NCI-H446 (cell line): ENCODE results near the gene AAK1.

Experiments used
- DNase-seq, 2 experiments: peaks; one replicate each; lab custom pipeline; 2025; lab: John Stamatoyannopoulos, UW

Gene AAK1

DNA sequence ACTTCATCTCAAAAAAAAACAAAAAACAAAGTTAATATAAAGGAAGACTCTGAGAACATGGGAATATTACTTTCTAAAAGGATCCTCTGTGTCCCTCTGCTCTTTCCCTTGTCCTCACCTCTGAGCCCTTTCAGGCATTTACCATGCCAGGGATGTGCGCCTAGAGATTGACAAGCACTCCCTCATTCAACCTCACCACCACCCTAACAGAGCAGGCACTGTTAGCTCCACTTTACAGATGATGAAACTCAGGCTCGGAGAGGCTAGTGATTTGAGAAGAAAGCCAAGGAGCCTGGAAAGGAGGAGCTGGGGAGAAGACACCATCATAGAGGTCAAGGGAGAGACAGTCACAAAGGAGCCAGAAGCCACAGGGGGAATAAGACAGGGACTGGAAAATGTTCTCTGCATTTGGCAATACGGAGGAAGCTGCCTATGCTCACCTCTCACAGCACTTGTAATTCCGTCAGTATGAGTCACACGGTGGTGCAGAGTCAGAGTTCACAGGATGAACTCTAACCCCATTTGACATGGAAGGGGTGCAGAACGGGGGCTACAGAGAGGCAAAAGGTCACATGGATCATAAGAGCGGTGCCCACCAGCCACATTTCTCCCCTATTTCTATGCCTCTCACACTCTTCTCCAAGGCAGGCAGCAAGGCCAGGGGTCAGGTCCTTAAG lies 104.5 kb downstream of the AAK1 start:
- DNase-seq = no peak

DNA sequence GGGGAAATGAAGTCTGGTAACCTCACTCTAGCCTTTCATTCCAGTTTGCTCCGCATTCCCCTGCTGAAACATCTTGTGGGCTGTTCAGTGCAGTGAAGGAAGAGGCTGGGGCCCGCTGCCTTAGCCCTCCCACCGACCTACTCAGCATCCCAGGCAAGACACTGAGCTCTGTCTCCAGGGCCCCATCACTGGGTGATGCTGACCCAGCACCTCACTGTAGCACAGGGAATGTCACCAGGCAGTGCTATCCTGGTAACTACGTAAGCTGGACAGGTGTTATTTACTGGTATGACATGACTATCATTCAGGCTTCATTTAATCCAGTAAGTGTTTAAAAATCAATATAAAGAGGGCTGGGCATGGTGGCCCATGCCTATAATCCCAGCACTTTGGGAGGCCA lies 105.3 kb downstream of the AAK1 start:
- DNase-seq = no peak

DNA sequence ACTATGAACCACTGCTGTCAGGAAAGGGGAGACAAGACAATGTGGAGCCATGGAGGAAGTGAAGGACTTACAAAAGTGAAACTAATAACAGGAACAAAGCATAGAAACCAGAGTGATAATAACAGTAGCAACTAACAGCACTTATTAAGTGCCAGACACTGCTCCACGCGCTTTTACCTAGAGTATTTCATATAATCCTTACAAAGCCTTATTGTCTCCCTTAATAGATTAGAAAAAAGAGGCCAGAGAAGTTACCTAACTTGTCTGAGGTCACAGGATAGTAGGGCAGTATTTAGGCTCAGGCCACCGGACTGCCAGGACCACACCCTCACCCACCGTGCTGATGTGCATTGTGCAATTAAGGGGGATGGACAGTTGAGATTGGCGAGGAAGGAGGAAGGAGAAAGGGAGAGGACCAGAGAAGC lies 107.7 kb downstream of the AAK1 start:
- DNase-seq = no peak

DNA sequence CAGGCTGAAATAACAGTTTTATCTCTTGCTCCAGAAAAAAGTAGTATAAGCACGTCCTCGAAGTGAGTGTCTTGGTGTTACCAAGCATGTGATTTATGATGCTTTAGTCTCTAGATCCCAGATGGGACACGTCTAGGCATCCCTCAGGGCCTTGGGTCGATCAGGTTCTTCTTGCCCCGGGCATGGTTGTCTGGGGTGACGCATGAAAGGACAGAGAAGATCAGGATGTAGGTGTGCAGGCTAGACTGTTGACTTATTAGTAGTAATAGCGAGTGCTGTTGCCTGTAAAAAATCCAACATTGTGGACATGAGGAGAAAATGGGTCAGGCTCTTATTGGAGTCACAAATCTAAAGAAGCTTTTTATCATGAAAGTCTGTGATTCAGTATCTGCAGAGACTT lies 112.4 kb downstream of the AAK1 start:
- no peak for DNase-seq

DNA sequence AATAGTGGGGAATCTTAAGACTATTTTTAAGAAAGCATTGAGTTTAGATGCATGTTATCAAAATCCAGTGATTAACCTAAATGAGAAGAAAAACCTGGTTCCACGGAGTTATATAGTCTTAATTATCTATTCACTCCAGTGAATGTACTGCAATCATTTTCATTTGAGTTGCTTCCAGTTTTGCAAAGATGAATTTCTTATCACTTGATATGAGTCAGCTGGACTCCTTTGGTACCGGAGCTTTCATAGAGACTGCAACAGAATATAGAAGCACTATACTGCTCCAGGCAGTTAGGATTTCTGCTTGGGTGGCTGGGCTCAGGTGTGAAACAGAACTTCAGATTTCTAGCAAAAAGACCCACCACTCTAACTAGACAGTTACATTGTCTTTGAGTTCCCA lies 114.1 kb downstream of the AAK1 start:
- DNase-seq = no peak

DNA sequence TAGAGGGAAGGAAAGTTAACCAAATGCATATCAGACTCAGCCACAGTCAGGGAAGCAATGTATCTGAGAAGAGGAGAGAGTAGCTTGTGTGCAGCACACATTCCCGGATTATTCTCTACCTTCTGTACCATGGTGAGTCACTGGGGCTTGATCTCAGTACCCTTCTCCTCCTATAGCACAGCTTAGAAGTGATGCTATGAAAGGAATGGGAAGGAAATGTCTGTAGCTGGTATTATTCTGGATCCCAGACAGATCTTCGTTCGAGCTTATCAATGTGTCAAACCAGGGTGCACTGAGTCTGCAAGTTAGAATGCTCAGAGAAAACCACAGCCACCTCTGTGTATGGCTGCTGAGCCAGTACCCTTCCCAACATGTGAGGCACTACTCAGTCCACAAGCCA lies 118.3 kb downstream of the AAK1 start:
- DNase-seq = no peak

DNA sequence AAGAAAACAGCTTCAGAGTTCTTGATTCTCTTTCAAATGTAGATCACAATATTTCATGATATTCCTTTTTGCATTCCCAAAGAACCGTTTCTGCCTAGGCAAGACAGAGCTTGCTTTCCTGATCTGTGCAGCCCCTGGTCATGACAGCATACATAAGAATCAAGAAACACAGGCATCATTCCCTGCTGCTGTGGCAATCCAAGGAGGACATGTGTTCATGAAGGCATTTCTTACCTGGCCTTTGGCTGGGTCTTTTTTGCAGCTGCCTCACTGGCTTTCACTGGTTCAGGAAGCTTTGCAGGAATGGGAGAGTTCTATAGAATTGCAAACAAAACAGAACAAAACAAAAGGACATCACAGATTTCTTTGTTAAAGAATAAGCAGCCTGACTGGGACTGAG lies 118.7 kb downstream of the AAK1 start:
- DNase-seq = no peak

DNA sequence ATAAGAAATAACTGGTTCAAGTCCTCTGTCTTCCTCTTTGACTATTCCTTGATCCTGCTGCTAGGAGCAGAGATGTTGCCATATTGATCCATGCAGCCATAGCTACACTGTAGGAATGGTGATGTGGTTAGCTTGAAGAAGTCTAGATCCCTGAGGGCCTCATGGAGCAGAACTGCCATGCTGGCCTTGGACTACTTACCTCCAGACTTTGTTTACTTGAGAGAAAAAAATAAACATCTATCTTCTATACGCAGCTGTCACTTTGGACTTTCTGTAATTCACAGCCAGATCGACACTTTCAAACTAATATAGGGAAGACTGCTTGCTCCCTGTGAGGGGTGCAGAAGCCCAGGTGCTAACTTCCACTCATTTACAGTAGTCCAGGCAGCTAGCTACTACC lies 121.8 kb downstream of the AAK1 start:
- DNase-seq = no peak

DNA sequence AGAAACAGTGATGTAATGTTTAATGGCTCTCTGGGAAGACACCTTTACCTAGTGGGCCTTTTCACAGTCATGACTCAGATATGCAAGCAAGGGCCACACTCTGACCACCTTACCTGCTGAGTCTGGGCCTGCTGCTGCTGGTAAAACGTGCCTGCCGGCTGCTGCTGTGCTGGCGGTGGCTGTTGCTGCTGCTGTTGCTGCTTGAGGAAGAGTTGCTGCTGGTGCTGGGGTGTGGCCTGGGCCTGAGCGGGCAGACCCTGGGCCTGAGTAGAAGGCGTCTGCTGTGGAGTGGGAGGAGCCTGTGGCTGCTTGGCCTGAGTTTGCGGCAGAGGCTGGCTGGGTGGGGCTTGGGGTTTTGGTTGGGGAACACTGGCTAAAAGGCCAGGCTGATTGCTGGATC lies 124.7 kb downstream of the AAK1 start:
- DNase-seq = no peak

DNA sequence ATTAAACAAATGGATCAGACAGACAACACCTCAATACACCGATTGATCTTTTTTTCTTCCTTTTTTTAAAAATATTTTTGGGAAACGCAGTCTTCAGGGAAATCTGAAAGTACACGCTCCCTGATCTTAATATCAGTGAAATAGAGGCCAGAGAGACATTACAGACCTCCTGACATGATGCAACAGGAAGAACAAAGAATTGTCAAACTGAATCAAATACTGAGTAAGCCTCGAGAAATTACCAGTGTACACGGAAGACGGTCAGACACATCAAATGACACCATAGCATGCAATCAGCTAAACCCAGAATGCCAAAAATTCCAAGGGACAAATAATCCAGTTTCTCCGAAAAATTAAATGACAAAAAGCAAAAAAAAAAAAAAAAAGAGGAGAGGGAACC lies 126.1 kb downstream of the AAK1 start:
- no peak for DNase-seq

DNA sequence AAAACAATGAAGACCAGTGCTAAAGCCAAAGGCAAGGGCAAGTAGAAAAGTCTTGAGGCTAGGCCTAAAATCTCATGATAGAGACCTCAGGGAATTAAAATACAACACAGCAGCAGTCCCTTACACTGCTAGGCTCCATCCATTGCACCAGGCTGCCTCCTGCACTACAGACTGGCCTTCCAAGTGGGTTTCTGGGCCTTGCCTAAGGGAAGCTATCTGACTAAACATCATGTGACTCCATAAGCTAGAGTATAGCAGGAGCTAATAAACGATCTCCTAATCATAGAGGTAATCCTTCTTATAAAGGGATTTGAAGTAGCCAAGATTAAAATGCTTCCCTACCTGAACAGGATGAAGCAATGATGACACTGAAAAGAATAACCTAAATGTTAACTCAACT lies 128.7 kb downstream of the AAK1 start:
- no peak for DNase-seq

DNA sequence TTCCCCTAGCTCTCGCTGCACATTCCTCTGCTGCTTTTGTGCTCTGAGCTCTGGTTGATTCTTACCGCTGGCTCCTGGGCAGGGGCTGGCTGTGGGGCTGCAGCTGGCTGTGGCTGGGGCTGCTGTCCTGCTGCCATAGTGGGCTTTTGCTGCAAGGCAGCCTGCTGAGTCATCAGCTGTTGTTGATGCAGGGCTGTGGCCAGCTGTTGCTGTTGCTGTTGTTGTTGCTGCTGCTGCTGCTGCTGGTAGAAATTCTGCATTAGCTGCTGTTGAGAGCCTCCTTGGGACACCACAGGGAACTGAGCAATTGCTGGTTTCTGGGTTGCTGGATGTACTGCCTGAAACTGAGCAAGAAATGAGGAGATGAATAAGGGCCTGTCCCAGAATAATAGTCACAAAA lies 129.1 kb downstream of the AAK1 start:
- no peak for DNase-seq

DNA sequence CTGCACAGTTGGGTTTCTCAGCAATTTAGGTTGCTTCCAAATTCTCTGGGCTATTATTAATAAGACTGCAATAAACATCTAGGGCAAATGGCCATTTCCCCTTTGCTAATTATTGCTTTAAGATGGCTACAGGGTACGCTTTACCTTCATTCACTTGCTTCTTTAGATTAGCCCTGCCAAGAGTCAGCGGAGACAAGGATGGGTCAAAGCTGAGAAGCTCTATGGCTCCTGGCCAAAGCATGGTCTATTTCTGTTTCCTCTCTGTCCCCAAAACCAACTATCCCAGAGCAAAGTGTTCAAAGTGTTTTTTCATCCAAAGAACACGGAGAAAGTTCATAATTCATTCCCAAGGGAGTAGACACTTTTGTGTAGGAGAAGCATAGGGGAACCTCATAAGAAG lies 131.1 kb downstream of the AAK1 start:
- no peak for DNase-seq

DNA sequence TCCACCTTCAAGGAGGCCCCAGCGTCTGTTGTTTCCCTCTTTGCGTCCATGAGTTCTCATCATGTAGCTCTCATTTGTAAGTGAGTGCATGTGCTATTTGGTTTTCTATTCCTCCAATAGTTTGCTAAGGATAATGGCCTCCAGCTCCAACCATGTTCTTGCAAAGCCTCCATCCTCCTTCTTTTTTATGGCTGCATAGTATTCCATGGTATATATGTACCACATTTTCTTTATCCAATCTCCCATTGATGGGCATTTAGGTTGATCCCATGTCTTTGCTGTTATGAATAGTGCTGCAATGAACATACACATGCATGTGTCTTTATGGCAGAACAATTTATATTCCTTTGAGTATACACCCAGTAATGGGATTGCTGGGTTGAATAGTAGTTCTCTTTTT lies 133.3 kb downstream of the AAK1 start:
- no peak for DNase-seq

DNA sequence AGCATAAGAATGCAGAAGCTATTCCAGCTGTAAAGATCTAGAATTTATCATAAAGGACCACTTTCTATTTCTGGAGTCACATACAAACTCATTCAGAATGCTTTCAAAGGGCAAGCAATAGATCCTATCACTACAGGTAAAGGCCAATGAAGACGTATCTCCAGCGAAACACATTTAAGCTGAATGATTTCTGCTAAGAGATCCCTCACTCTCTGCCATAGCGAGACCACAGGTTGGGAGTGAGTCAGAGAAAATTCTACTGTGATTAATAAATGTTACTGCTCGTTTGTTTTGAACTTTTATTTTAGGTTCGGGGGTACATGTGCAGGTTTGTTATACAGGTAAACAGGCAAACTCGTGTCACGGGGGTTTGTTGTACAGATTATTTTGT lies 133.8 kb downstream of the AAK1 start:
- no peak for DNase-seq

DNA sequence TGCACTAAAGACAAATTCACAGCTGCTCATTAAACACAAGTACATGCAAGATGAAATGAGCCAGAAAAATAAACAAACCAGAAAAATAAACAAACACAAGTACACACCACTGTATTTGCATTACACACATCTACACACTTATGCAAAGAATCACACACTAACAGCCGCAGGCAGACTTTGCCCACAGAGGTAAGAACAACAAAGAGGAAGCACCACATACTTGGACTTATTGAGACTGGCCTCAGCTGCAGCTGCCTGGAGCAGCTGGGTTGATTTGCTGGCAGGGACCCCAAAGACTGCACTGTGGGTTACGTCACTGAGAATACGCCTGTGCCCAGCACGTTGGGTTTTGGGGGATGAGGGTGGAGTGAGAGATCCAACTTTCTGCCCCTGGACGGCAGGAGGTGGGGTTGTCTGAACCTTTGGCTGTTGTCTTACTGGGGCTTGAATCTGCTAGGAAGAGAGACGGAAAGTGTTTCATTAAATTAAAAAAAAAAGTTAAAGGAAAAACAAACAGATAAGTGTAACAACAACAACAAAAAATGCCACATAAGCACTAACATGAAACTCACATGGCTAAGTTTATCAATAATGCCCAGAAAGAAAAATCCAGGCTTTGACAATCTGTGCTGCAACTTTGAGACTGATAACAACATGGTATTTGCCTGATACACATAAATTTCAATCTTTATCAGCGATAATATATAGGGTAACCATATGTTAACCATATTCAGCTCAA lies 134.4 kb downstream of the AAK1 start:
- no peak for DNase-seq

DNA sequence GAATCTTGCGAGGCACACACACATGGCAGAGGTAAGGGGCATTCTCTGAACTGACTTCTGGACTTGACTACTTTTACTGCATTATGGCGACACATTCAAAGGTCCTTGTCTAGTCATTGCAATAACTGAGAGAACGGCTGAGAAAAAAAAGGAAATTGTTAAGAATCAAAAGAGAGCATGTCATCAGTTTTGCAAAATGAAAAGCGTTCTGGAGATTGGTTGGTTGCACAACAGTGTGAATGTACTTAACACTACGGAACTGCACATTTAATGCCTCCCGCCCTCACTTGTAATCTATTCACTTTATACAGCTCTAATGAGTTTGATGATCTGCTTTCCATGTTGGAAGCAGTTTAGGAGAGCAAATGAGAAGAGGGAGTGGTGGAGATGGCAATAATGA lies 137.8 kb downstream of the AAK1 start:
- no peak for DNase-seq

DNA sequence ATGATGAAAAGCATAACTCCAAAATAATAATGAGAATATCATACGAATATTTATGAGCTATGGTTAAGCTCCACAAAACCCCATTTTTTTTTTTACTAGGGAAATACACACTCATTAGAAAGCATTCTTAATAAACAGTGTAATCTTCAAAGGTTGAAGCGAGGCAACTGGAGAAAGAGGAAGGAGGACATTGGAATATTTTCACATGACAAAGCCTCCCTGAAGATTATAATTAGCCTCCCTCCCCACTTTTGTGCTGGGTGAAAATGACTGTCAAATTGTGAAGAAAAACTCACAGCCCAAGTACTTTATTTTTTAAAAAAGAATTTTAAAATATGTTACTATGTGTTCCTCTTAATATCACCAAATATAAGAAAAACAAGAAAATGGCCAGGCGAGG lies 142.2 kb downstream of the AAK1 start:
- DNase-seq = no peak

DNA sequence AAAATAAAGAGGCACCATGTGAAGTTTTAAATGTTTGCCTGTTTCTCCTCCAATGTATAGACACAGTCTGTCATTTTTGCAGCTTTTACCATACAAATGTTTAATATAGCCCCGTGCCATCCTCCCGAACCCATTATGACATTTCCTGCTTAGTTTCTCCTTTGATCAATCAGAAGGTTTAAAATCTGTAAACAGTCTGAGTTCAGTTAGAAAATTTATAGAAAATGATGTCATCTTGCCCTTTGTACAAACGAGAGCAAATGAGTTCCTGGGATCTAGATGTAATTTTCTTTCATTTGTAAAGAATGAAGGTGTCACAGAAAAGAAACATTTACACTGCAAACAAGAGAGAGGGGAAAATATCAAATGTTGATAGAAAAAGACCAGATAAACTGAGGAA lies 143.6 kb downstream of the AAK1 start:
- DNase-seq = no peak

DNA sequence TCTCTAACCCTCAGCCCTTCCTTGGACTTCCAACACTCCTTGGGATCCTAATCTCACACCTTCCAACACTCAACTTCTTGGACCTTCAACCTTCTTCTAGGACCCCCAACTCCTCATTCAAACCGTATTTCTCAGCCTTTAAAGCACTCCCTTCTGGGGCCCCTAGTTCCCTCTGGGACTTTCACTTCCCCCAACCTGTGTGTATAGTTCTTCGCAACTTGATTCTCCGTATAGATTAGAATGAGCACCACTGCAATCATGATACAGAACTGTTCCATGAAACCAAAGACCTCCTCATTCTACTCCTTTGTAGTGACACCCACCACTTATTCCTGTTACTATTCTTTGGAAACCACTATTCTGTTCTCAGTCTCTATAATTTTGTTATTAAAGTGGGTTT lies 144.3 kb downstream of the AAK1 start:
- DNase-seq = no peak

DNA sequence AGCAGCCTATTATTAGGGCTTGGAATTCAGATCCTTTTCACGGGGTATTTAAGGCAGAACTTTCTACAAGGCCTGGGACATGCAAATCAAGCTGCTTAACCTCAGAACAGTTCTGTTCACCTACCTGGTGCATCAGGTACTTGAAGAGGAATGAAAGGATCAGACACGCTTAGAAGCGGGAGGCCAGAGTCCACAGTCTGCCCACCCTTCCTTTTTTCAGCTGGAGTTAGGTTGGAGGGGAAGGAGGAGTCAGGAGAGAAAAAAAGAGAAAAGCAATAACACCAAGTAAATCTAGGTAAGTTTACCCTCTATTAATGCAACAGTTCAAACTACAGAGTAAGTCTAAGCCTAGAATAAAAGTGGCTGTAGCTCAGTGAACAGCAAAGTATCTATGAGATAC lies 147.7 kb downstream of the AAK1 start:
- DNase-seq = no peak

DNA sequence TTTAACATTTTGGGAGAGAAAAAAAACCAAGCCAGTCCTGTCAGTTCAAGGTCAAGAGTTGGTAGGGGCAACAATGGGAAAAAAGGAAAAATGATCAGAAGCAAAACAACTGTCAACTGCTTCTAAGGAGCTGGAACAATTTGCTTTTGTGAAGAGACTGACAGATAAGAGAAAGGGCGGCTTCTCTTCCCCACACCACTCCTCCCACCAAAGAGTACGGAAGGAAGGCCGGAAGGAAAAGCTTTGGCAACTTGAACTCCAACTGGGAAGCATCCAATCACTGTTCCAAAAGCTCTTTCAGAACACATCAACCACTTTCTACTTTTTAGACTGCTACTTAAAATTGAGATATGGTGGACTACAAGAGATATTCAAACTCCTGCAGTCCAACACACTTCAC lies 148.5 kb downstream of the AAK1 start:
- DNase-seq = no peak

DNA sequence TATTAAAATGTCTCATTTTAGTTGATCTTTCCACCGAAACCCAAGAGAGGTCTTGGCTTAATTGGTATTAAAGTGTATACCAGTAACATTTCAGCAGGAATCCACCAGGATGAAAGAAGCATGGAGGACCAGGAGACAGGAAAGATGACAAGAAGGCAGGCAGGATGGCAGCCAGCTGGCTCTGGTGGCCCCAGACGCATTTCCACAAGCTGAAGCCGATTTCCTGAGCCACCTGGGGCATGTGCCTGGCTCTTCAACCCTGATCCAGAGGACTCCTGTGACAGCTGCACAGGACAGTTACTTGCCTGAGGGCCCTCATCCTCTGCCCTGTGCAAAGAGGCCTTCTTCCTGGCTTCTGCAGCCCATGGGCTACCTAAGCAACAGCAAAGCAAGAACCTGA lies 149.4 kb downstream of the AAK1 start:
- DNase-seq = no peak

DNA sequence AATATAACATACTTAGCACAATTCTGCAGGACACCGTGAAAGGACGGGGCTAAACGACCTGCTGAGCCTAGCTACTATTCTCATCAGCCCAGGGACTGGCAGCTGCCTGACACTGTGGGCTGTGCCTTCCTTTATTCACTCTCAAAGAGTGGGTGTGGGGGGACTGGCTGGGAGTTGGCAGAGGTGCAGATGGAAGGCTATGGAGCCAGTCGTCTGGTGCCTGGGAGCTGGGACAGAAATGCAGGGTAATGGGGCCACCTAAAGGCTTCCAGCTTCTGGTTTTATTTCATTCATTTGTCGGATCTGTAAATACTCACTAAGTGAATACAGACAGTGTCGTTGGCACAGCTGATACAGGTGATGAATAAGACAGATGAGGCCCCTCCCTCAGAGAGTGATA lies 150.3 kb downstream of the AAK1 start:
- peak in 1 of 2 experiments; percentile 4 for DNase-seq
